GM12878 (cell line): ENCODE measurements around the gene ARF3. TPM values are rescaled to one million over a fixed set of nuclear protein-coding genes. Genes with fewer than 3 reads are reported as not detected.
A peak's percentile ranks its signal among the peaks of the same experiment; 100 is the strongest.

Experiments
- BCL11A ChIP-seq: IDR thresholded peaks from 2 replicates; pipeline ENCODE4 v1.6.1; 2011; ENCODE audit warnings: low read depth, low read length
- BHLHE40 ChIP-seq, 2 experiments: fragments of 450-650 bp in 1 of 2; IDR thresholded peaks; 2 replicates each; pipeline ENCODE4 v1.6.1; 2011 to 2017; ENCODE audit warnings: low read depth in 2 of 2, borderline replicate concordance in 1 of 2, improper control_type of control experiment in 1 of 2, low read length in 1 of 2, mild to moderate bottlenecking in 1 of 2
- CBFB ChIP-seq: IDR thresholded peaks from 2 replicates; pipeline ENCODE4 v1.6.1; 2016; ENCODE audit warnings: antibody characterized with exemption, low read depth
- CEBPB ChIP-seq, 2 experiments: fragments of 150-350 bp in 1 of 2; IDR thresholded peaks; 2 replicates each; pipeline ENCODE4 v1.6.1; 2012 to 2014; ENCODE audit warnings: low read depth in 2 of 2, low read length in 2 of 2, borderline replicate concordance in 1 of 2, inconsistent platforms in 1 of 2
- EED ChIP-seq: sonication (generic); IDR thresholded peaks from 2 replicates; pipeline ENCODE4 v1.6.1; 2016; ENCODE audit warnings: antibody characterized with exemption, low read depth
- KAT2A ChIP-seq: conservative IDR thresholded peaks from 2 replicates; pipeline ENCODE4 v1.6.1; 2011; ENCODE audit warnings: low read depth, low read length; ENCODE audit not compliant: control insufficient read depth
- MEF2A ChIP-seq: IDR thresholded peaks from 2 replicates; pipeline ENCODE4 v1.6.1; 2011; ENCODE audit warnings: low read depth, mild to moderate bottlenecking, low read length, moderate library complexity; ENCODE audit not compliant: insufficient read depth
- MXI1 ChIP-seq: fragments of 150-350 bp; IDR thresholded peaks from 2 replicates; pipeline ENCODE4 v1.6.1; 2011; ENCODE audit warnings: low read depth, mild to moderate bottlenecking, inconsistent platforms, low read length, improper control_type of control experiment
- NR2F1 ChIP-seq: fragments of 450-650 bp; conservative IDR thresholded peaks from 2 replicates; pipeline ENCODE4 v1.6.1; 2017; ENCODE audit warnings: mild to moderate bottlenecking
- PBX3 ChIP-seq: IDR thresholded peaks from 2 replicates; pipeline ENCODE4 v1.6.1; 2011; ENCODE audit warnings: mild to moderate bottlenecking, low read depth, low read length, moderate library complexity; ENCODE audit not compliant: insufficient replicate concordance
- PKNOX1 ChIP-seq: fragments of 450-650 bp; IDR thresholded peaks from 2 replicates; pipeline ENCODE4 v1.6.1; 2016; ENCODE audit warnings: mild to moderate bottlenecking
- RB1 ChIP-seq: fragments of 450-650 bp; formaldehyde crosslinking; IDR thresholded peaks from 2 replicates; pipeline ENCODE4 v1.6.1; 2017; ENCODE audit warnings: mild to moderate bottlenecking, borderline replicate concordance
- RELA ChIP-seq: fragments of 450-650 bp; IDR thresholded peaks from 2 replicates; pipeline ENCODE4 v1.8.0; 2014; ENCODE audit warnings: borderline replicate concordance; ENCODE audit not compliant: partially characterized antibody
- SMAD5 ChIP-seq: IDR thresholded peaks from 2 replicates; pipeline ENCODE4 v1.6.1; 2016; ENCODE audit warnings: antibody characterized with exemption, low read depth
- SP1 ChIP-seq: IDR thresholded peaks from one replicate; pipeline ENCODE4 v1.6.1; 2011; ENCODE audit warnings: low read depth, low read length
- STAT1 ChIP-seq: fragments of 450-650 bp; conservative IDR thresholded peaks from 2 replicates; pipeline ENCODE4 v1.6.1; 2014; ENCODE audit warnings: antibody characterized with exemption, mild to moderate bottlenecking
- YY1 ChIP-seq: IDR thresholded peaks from 2 replicates; pipeline ENCODE4 v1.6.1; 2011; ENCODE audit warnings: low read depth, mild to moderate bottlenecking, low read length
- ZBED1 ChIP-seq: IDR thresholded peaks from 2 replicates; pipeline ENCODE4 v1.6.1; 2016; ENCODE audit warnings: borderline replicate concordance
- ZNF622 ChIP-seq: fragments of 450-650 bp; IDR thresholded peaks from 2 replicates; pipeline ENCODE4 v1.6.1; 2017; ENCODE audit warnings: mild to moderate bottlenecking, inconsistent platforms
- ZSCAN29 ChIP-seq: fragments of 450-650 bp; IDR thresholded peaks from 2 replicates; pipeline ENCODE4 v1.6.1; 2017; ENCODE audit warnings: mild to moderate bottlenecking, moderate library complexity
- polyA plus RNA-seq, 11 experiments: library from polyadenylated mRNA; depleted of rRNA in 4 of 11; unstranded in 6 of 11; stranded (reverse) in 5 of 11; fragments of >200 nt; fragmentation: Nextera tagmentation in 4 of 11; fragmentation: Illumina TruSeq in 1 of 11; extraction: Ambion mirVana in 4 of 11; extraction: Trizol in 1 of 11; gene quantifications; 1 replicate in 1 of 11; 2 replicates in 10 of 11; pipeline versions ENCODE4 v1.2.1 to v1.2.3, GENCODE V29; 2011 to 2016; ENCODE audit warnings: inconsistent platforms in 2 of 11, missing spikeins in 2 of 11, low read depth in 1 of 11
- total RNA-seq, 4 experiments: library from RNA; depleted of rRNA in 3 of 4; stranded (reverse); fragments of >200 nt in 3 of 4; fragmentation: Illumina TruSeq in 1 of 4; extraction: Trizol in 1 of 4; gene quantifications; 2 replicates each; pipeline versions ENCODE4 v1.2.1 to v1.2.3, GENCODE V29; 2013 to 2021
- TF ChIP-seq, protein P1 (sequence below): fragments of 450-650 bp; conservative IDR thresholded peaks from 2 replicates; pipeline ENCODE4 v1.6.1; 2017; ENCODE audit warnings: mild to moderate bottlenecking, moderate library complexity
- TF ChIP-seq, protein P2 (sequence below): IDR thresholded peaks from 2 replicates; pipeline ENCODE4 v1.6.1; 2012; ENCODE audit warnings: low read depth, low read length, improper control_type of control experiment
- TF ChIP-seq, protein P3 (sequence below): fragments of 150-350 bp; IDR thresholded peaks from 2 replicates; pipeline ENCODE4 v1.6.1; 2016; ENCODE audit warnings: low read depth, low read length

Gene ARF3
- total and polyA plus RNA-seq, 10 of the 15 experiments (the other 5 are each of a cell fraction or from before 2014, with no cell fraction given): 8.7 to 263 (median 74.4) TPM

DNA sequence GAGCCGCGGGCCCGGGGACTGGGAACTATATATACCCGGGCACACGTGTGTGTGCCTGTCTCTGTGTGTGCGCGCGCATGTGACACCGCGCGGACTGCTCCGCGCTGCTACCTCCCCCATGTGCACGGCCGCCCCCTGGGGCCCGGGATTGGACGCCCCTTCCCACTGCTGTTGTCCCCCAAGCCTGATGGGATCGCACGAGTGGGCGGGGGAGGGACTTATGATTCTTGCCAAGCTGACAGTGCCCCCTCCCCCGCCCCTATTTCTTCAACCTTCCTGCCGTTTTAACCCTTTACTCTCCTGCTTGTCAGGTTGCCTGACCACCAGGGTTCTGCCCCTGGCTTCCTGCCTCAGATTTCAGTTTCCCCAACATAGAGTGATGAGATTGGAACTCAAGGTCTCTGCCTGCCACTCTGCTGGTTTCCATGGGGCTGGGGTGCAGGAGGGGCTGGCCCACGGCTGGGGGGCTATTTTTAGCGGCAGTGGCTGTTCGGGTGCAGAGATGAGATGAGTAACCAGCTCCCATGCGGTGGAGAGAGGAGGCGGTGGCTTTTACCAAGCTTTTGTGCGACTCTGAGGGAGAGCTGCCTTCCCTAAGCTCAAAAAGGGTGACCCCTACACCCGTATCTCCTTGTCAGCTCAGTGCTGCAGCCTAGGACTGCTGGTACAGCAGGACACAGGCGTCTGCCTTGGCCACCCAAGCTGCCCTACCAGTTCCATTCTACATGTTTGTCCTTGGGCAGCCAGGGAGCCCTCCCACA, 42.3 kb upstream of the ARF3 start, which contains the start of gene DDN (continued):
- TF ChIP-seq, protein P1, sequence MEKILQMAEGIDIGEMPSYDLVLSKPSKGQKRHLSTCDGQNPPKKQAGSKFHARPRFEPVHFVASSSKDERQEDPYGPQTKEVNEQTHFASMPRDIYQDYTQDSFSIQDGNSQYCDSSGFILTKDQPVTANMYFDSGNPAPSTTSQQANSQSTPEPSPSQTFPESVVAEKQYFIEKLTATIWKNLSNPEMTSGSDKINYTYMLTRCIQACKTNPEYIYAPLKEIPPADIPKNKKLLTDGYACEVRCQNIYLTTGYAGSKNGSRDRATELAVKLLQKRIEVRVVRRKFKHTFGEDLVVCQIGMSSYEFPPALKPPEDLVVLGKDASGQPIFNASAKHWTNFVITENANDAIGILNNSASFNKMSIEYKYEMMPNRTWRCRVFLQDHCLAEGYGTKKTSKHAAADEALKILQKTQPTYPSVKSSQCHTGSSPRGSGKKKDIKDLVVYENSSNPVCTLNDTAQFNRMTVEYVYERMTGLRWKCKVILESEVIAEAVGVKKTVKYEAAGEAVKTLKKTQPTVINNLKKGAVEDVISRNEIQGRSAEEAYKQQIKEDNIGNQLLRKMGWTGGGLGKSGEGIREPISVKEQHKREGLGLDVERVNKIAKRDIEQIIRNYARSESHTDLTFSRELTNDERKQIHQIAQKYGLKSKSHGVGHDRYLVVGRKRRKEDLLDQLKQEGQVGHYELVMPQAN: peak; percentile 45; the same call in 1 of the 2 replicates
- TF ChIP-seq BCL11A: 0 out of 2 replicates have a peak, but pooled peaks have one; percentile 5
- peak; percentile 91 for TF ChIP-seq PBX3
- peak; percentile 97 for TF ChIP-seq PKNOX1
- TF ChIP-seq EED: no peak
- no peak for TF ChIP-seq NR2F1
- no peak for TF ChIP-seq ZNF622
- TF ChIP-seq ZSCAN29: no peak
- 0 out of 2 replicates have a peak, but pooled peaks have one; percentile 12 for TF ChIP-seq YY1
- peak; percentile 52; the same call in 1 of the 2 replicates for TF ChIP-seq CBFB
- TF ChIP-seq RB1: 0 out of 2 replicates have a peak, but pooled peaks have one; percentile 38
- peak; percentile 40 to 46; a peak in 2 of 4 replicates for TF ChIP-seq BHLHE40 (IDR thresholded peaks at IDR 0.05; ENCODE audit: borderline replicate concordance in 1 of 2, low read depth in 2 of 2, low read length in 1 of 2)
- no peak for TF ChIP-seq RELA
- TF ChIP-seq ZBED1: peak; percentile 35; the same call in 1 of the 2 replicates
- TF ChIP-seq STAT1: no peak
- TF ChIP-seq KAT2A: no peak
- no peak; the same call in 1 of the 2 replicates for TF ChIP-seq SMAD5
- no peak for TF ChIP-seq SP1
- peak; percentile 88 for TF ChIP-seq MXI1
- TF ChIP-seq, protein P2, sequence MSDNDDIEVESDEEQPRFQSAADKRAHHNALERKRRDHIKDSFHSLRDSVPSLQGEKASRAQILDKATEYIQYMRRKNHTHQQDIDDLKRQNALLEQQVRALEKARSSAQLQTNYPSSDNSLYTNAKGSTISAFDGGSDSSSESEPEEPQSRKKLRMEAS: peak; percentile 40; the same call in 1 of the 2 replicates
- TF ChIP-seq MEF2A: peak; percentile 80
- TF ChIP-seq CEBPB (IDR thresholded peaks at IDR 0.05; ENCODE audit: borderline replicate concordance in 1 of 2, low read depth in 2 of 2, low read length in 2 of 2): no peak
- TF ChIP-seq, protein P3, sequence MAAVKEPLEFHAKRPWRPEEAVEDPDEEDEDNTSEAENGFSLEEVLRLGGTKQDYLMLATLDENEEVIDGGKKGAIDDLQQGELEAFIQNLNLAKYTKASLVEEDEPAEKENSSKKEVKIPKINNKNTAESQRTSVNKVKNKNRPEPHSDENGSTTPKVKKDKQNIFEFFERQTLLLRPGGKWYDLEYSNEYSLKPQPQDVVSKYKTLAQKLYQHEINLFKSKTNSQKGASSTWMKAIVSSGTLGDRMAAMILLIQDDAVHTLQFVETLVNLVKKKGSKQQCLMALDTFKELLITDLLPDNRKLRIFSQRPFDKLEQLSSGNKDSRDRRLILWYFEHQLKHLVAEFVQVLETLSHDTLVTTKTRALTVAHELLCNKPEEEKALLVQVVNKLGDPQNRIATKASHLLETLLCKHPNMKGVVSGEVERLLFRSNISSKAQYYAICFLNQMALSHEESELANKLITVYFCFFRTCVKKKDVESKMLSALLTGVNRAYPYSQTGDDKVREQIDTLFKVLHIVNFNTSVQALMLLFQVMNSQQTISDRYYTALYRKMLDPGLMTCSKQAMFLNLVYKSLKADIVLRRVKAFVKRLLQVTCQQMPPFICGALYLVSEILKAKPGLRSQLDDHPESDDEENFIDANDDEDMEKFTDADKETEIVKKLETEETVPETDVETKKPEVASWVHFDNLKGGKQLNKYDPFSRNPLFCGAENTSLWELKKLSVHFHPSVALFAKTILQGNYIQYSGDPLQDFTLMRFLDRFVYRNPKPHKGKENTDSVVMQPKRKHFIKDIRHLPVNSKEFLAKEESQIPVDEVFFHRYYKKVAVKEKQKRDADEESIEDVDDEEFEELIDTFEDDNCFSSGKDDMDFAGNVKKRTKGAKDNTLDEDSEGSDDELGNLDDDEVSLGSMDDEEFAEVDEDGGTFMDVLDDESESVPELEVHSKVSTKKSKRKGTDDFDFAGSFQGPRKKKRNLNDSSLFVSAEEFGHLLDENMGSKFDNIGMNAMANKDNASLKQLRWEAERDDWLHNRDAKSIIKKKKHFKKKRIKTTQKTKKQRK: no peak
